Hematopoietic multipotent progenitor cell treated with erythropoietin and hydrocortisone succinate and interleukin-3 and kit ligand, for 17 days (in vitro differentiated cells): ENCODE data around the gene FBXW12.

Experiments
- DNase-seq: peaks from one replicate; pipeline ENCODE4 v3.0.0-alpha.2; 2015; ENCODE audit warnings: low spot score

FBXW12 gene

DNA sequence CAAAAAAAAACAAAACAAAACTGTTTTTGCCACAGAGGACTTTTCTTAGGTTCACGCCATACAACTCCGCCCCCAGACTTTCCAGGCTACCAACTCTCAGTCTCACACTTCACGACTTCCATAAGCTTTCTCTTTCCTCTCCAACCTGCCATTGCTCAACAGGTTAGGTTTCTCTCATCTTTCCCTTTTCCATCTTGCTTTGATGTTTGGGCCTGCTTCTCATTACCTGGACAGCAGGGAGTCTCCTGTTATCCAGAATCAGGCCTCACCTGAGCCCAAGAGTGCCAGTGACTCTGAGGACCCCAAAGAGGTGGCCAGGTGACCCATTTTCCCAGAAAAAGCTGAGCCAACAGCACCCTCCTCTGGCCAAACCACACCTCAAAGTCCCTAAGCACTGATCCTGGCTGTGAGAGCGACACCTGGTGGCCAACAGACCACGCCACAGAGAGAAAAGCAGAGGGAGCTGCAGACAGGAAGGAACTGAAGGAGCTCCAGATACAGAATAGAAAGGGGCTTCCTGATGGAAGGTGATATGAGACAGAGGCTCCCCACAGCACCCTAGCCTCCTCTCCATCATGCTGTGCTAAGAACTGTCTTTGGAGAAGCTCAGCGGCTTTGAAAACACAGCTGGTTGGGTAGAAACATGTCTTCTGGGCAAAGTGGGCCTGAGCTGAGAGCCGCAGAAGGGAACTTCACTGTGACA, 63.9 kb downstream of the FBXW12 start:
- peak; percentile 93 for DNase-seq

DNA sequence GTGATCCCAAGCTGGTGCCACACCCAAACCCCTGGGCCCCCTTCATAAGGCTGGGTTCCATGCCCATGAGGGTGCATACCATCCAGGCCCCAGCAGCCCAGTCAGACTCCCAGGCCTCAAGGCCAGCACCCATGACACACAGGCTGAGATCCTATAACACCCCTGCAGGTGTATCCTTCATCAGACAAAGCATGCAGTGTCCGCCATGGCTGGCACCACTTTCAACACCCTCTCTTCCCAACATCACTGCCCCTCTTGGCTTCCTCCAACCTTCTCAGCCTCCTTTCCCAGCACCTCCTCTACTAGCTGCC, 64.4 kb downstream of the FBXW12 start:
- no peak for DNase-seq

DNA sequence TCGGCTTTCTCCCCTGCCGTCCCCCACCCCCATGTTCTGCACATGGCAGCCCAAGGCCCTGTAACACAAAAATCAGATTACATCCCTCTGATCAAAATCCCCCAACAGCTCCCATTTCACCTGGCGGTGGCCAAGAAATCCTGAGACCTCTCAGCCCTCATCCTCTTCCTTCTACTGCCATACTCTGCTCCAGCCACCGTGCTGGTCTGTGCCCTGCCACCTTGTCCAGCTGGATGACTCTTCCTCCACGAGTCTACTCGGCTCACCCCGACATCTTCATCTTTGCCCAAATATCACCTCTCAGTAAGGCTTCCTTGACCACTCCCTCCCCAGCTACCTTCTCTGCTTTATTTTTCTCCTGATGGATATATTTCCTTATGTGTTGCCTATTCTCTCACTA, 64.8 kb downstream of the FBXW12 start:
- no peak for DNase-seq

DNA sequence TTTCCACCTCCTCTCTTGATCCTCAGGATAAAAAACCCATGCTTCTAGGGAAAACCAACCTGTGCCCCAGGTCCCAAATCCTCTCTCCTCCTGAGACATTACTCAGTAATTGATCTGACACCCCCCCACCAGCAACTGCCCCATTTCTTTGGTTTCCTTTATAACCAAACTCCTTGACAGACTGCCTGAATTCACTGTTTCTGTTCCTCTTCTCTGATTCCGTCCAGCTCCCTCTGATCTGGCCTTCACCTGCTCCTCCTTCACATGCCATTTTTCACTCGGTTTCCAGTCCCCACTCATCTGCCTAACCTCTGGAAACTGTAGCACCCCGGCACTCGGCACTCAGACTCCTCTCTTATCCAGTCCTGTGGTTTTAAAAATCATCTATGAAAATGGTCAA, 65.8 kb downstream of the FBXW12 start:
- DNase-seq: no peak

DNA sequence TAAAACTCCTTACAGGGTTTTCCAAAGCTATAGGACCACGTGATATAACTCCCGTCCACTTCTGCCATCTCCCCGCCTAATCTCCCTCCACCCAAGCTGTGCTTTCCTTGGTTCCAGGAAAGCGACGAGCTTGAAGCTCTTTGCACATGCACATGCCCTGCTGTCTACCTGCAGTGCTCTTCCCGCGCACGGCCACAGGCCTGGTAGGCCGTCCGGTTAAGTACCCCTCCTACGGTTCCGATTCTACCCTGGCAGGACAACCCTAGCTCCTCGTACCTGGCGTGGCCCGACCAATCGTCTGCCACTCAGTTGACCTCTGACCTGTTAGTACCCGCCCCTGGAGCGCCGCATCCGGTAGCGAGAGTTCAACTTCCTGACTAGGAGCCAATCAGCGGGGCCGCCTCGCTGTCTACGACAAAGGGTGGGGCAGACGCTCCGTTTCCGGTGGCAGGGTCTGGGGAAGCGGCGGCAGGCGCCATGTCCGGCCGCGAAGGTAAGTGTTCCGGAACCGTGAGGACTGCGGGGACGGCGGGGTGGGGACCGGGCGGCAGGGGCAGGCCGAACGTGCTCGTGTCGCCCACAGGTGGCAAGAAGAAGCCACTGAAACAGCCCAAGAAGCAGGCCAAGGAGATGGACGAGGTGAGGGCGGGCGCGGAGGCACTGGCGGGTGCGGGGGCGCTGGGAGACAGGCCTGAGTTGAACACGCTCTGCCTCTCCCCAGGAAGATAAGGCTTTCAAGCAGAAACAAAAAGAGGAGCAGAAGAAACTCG, 68.0 kb downstream of the FBXW12 start, which contains the start of the genes CCDC51 and TMA7:
Gene CCDC51 (minus strand): TSS at position 300 of the 770 bp plus-strand sequence. CDS start 4,991 bp downstream, outside the sequence.
Gene TMA7 (plus strand): TSS at position 438 of the 770 bp plus-strand sequence. CDS start 40 bp downstream, at position 478.
- peak; percentile 98 for DNase-seq

DNA sequence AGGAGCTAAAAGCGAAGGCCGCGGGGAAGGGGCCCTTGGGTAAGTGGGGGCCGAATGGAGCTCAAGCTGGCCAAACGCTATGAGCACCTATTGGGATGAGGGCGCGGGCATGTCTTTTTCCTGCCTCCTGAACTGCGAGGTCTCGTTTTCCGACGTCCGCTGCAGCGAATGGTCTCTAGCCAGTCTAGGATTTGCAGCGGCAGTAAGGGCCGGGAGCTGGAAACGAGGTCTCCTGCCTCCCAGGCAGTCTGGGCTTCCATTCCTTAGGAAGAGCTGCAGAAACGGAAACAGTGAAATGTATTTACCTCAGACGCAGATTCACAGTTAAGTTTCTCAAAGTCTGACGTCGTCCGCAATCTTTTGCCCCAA, 68.6 kb downstream of the FBXW12 start:
- peak; percentile 26 for DNase-seq

DNA sequence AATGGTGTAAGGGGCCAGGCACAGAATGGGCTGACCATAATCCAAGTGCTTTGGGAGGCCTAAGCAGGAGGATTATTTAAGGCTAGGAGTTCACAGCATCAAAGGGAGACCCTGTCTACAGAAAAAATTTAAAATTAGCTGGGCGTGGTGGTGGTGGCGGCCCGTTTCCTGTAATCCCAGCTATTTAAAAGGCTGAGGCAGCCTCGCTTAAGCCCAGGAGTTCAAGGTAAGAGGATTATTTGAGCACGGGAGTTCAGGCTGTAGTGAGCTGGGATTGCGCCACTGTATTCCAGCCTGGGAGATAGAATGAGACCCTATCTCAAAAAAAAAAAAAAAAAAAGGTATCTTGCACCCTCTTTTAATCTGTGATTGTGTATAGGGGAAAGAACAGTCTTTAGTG, 69.9 kb downstream of the FBXW12 start:
- DNase-seq: no peak
